GM23248 (cell line): Measurements from ENCODE around the gene PLOD1. TPM values are rescaled to one million over a fixed set of nuclear protein-coding genes. Genes with fewer than 3 reads are reported as not detected.

Experiments
- DNase-seq: peaks from one replicate; pipeline ENCODE4 v3.0.0-alpha.2; 2015
- H2AFZ ChIP-seq: fragments of 200-600 bp; sonication (generic); 2 replicates; pipeline ENCODE4 v1.6.1; 2016; ENCODE audit warnings: antibody characterized with exemption
- H3F3A ChIP-seq: fragments of 200-600 bp; sonication (generic); 2 replicates; pipeline ENCODE4 v1.6.1; 2016; ENCODE audit warnings: mild to moderate bottlenecking, antibody characterized with exemption, mixed run types; ENCODE audit not compliant: insufficient read depth
- H3K27ac ChIP-seq: fragments of 200-600 bp; sonication (generic); 2 replicates; pipeline ENCODE4 v1.5.1; 2016; ENCODE audit warnings: mild to moderate bottlenecking
- H3K27me3 ChIP-seq: fragments of 200-600 bp; sonication (generic); replicated peaks from 2 replicates; pipeline ENCODE4 v1.6.1; 2016; ENCODE audit warnings: mild to moderate bottlenecking; ENCODE audit not compliant: insufficient read depth
- H3K36me3 ChIP-seq: fragments of 200-600 bp; sonication (generic); 2 replicates; pipeline ENCODE4 v1.6.1; 2016; ENCODE audit warnings: low read depth, mild to moderate bottlenecking
- H3K4me1 ChIP-seq: fragments of 200-600 bp; sonication (generic); 2 replicates; pipeline ENCODE4 v1.6.1; 2016; ENCODE audit warnings: mild to moderate bottlenecking; ENCODE audit not compliant: insufficient read depth
- H3K4me2 ChIP-seq: fragments of 200-600 bp; sonication (generic); one replicate; pipeline ENCODE4 v1.6.1; 2016; ENCODE audit warnings: mild to moderate bottlenecking; ENCODE audit not compliant: unreplicated experiment
- H3K4me3 ChIP-seq: fragments of 200-600 bp; sonication (generic); 2 replicates; pipeline ENCODE4 v1.5.1; 2016; ENCODE audit warnings: mild to moderate bottlenecking
- H3K79me2 ChIP-seq: fragments of 200-600 bp; sonication (generic); 2 replicates; pipeline ENCODE4 v1.6.1; 2016; ENCODE audit warnings: mild to moderate bottlenecking; ENCODE audit not compliant: insufficient read depth
- H3K9ac ChIP-seq: fragments of 200-600 bp; sonication (generic); 2 replicates; pipeline ENCODE4 v1.6.1; 2016; ENCODE audit warnings: mild to moderate bottlenecking
- H3K9me2 ChIP-seq: fragments of 200-600 bp; sonication (generic); 2 replicates; pipeline ENCODE4 v1.6.1; 2016; ENCODE audit warnings: mixed run types, mild to moderate bottlenecking, moderate library complexity; ENCODE audit not compliant: insufficient read depth
- H3K9me3 ChIP-seq: fragments of 200-600 bp; sonication (generic); one replicate; pipeline ENCODE4 v1.6.1; 2017; ENCODE audit warnings: low read depth
- H4K20me1 ChIP-seq: fragments of 200-600 bp; sonication (generic); 2 replicates; pipeline ENCODE4 v1.6.0; 2016; ENCODE audit not compliant: insufficient read depth
- EZH2 ChIP-seq: fragments of 200-600 bp; sonication (generic); IDR thresholded peaks from 2 replicates; pipeline ENCODE4 v1.6.1; 2018; ENCODE audit warnings: antibody characterized with exemption, mild to moderate bottlenecking; ENCODE audit not compliant: insufficient read depth, poor library complexity, severe bottlenecking
- EZH2phosphoT487 ChIP-seq: fragments of 200-600 bp; sonication (generic); IDR thresholded peaks from 2 replicates; pipeline ENCODE4 v1.6.1; 2018; ENCODE audit warnings: antibody characterized with exemption, moderate library complexity, mild to moderate bottlenecking, low read depth; ENCODE audit not compliant: insufficient read depth
- WGBS, 2 experiments: methylation state at CpG; one replicate each; pipeline ENCODE4 v1.1.6; 2015 to 2017; ENCODE audit warnings: low lambda C conversion rate in 2 of 2, low coverage in 1 of 2; ENCODE audit errors: missing lambda C conversion rate in 2 of 2; 5-methylcytosine and 5-hydroxymethylcytosine counted together
- in situ Hi-C: fragments of 300-500 bp; cut with MboI; formaldehyde crosslinking; loops from 2 replicates; pipeline ENCODE4 v1.15.0; 2020
- polyA plus RNA-seq: library from polyadenylated mRNA; unstranded; fragments of >200 nt; fragmentation: Nextera tagmentation; extraction: Ambion mirVana; gene quantifications from 2 replicates; pipeline ENCODE4 v1.2.1, GENCODE V29; 2016
- total RNA-seq: library from RNA; depleted of rRNA; stranded (reverse); fragments of >200 nt; shearing (Covaris generic); gene quantifications from 2 replicates; pipeline ENCODE4 v1.2.3, GENCODE V29; 2014

PLOD1 gene
- total and polyA plus RNA-seq, 2 experiments from 2014 or later = 443 to 633 TPM

GRCh38 chr1:11999236-11999635 is 64.7 kb downstream of the PLOD1 start:
- no peaks in the 10 kb centered on the region for H3K4me1 ChIP-seq
- in situ Hi-C loops = no loop called here
- peaks cover 26% of the 10 kb centered on the region; the same call in 1 of the 2 replicates for H3K36me3 ChIP-seq
- H3K9ac ChIP-seq = no peak overlapping the region
- no peaks in the 10 kb centered on the region for H3F3A ChIP-seq
- H3K9me3 ChIP-seq = no peaks in the 10 kb centered on the region
- no peaks in the 10 kb centered on the region for H3K27me3 ChIP-seq
- no peak for DNase-seq
- no peak overlapping the region for H2AFZ ChIP-seq
- H4K20me1 ChIP-seq = no peaks in the 10 kb centered on the region
- no peak overlapping the region for H3K4me3 ChIP-seq
- no peak overlapping the region for H3K4me2 ChIP-seq
- H3K79me2 ChIP-seq = no peaks in the 10 kb centered on the region
- no peak for TF ChIP-seq EZH2
- TF ChIP-seq EZH2phosphoT487 = no peak
- WGBS, 2 experiments = 83 to 87% methylated on average over 3 of the region's 3 CpGs
- H3K9me2 ChIP-seq = no peaks in the 10 kb centered on the region
- H3K27ac ChIP-seq = no peak overlapping the region

- no peaks in the 10 kb centered on the region for H3K27me3 ChIP-seq
- H3K9me3 ChIP-seq = no peaks in the 10 kb centered on the region
- H3K9ac ChIP-seq = peak overlapping the region; percentile 45; the same call in 1 of the 2 replicates
- H3K36me3 ChIP-seq = peaks cover 31% of the 10 kb centered on the region
- H3K27ac ChIP-seq = peak overlapping the region; percentile 50; the same call in 1 of the 2 replicates
- in situ Hi-C loops = no loop called here
- no peaks in the 10 kb centered on the region for H3K9me2 ChIP-seq
- H3K4me2 ChIP-seq = no peak overlapping the region
- DNase-seq = peak; percentile 68
- no peak for TF ChIP-seq EZH2
- no peak for TF ChIP-seq EZH2phosphoT487
- WGBS, 2 experiments = 79 to 80% methylated on average over 14 of the region's 14 CpGs
- no peaks in the 10 kb centered on the region for H4K20me1 ChIP-seq
- no peak overlapping the region for H2AFZ ChIP-seq
- no peaks in the 10 kb centered on the region for H3K4me1 ChIP-seq
- no peaks in the 10 kb centered on the region for H3F3A ChIP-seq
- no peaks in the 10 kb centered on the region for H3K79me2 ChIP-seq
- no peak overlapping the region for H3K4me3 ChIP-seq
Observed at GRCh38 chr1:12001249-12001917, 66.9 kb downstream of the PLOD1 start.

- in situ Hi-C loops = no loop called here
- Histone ChIP-seq H3K79me2 (no peaks in the 10 kb centered on the region), H3F3A (no peaks in the 10 kb centered on the region), H3K4me2 (no peak overlapping the region), H3K36me3 (peaks cover 34% of the 10 kb centered on the region), H3K4me1 (no peaks in the 10 kb centered on the region), H3K4me3 (no peak overlapping the region), H2AFZ (no peak overlapping the region), H3K9me3 (no peaks in the 10 kb centered on the region), H3K9ac (no peak overlapping the region), H3K9me2 (no peaks in the 10 kb centered on the region), H4K20me1 (no peaks in the 10 kb centered on the region), H3K27ac (no peak overlapping the region), H3K27me3 (no peaks in the 10 kb centered on the region)
- no peak for TF ChIP-seq EZH2
- TF ChIP-seq EZH2phosphoT487 = no peak
- 77 to 85% methylated on average over 10 of the region's 10 CpGs for WGBS, 2 experiments
- peak; percentile 28 for DNase-seq
Observed at GRCh38 chr1:12001996-12002493, 67.5 kb downstream of the PLOD1 start.

GRCh38 chr1:12003762-12004161 is 69.2 kb downstream of the PLOD1 start:
- Histone ChIP-seq H3K79me2 (no peaks in the 10 kb centered on the region), H3K27ac (no peak overlapping the region), H3K4me3 (no peak overlapping the region), H3K4me1 (no peaks in the 10 kb centered on the region), H3K9ac (no peak overlapping the region), H2AFZ (no peak overlapping the region), H3K36me3 (peaks cover 25% of the 10 kb centered on the region), H3K9me3 (no peaks in the 10 kb centered on the region), H3K9me2 (no peaks in the 10 kb centered on the region), H3K27me3 (no peaks in the 10 kb centered on the region), H3F3A (no peaks in the 10 kb centered on the region), H3K4me2 (no peak overlapping the region), H4K20me1 (no peaks in the 10 kb centered on the region)
- TF ChIP-seq EZH2 (no peak), EZH2phosphoT487 (no peak)
- WGBS, 2 experiments = 96 to 98% methylated on average over 12 of the region's 12 CpGs
- no peak for DNase-seq
- in situ Hi-C loops = no loop called here
